WTC11 (cell line): ENCODE data around the gene TTLL9. TPM values are rescaled to one million over a fixed set of nuclear protein-coding genes. Genes with fewer than 3 reads are reported as not detected.

Source experiments
- ATAC-seq: fragments of 200-7000 bp; cut with Tn5 transposase; 2 replicates; pipeline ENCODE4 v1.10.0; 2021; ENCODE audit warnings: mild to moderate bottlenecking, moderate library complexity
- CTCF ChIA-PET: fragments of 300-600 bp; sonication (Branson Sonifier 250); formaldehyde crosslinking; loops from one replicate; lab custom pipeline; 2021; ENCODE audit warnings: antibody characterized with exemption; lab: Charles Lee
- POLR2A ChIA-PET: fragments of 350-600 bp; sonication (Branson Sonifier 250); formaldehyde crosslinking; loops from one replicate; lab custom pipeline; 2021; ENCODE audit warnings: antibody characterized with exemption; lab: Charles Lee
- DNase-seq: peaks from one replicate; pipeline ENCODE4 v3.0.0; 2021; ENCODE audit warnings: low spot score
- H3K27ac Mint-ChIP-seq: 2 replicates; pipeline ENCODE4 v1.8.0; 2021; ENCODE audit warnings: mixed read lengths
- H3K27me3 Mint-ChIP-seq: 2 replicates; pipeline ENCODE4 v1.8.0; 2021; ENCODE audit warnings: low read depth, mild to moderate bottlenecking, moderate library complexity, mixed read lengths
- H3K36me3 Mint-ChIP-seq: 2 replicates; pipeline ENCODE4 v1.8.0; 2021; ENCODE audit warnings: mixed read lengths
- H3K4me1 Mint-ChIP-seq: 2 replicates; pipeline ENCODE4 v1.8.0; 2022; ENCODE audit warnings: mixed read lengths
- H3K4me3 Mint-ChIP-seq: 2 replicates; pipeline ENCODE4 v1.8.0; 2021; ENCODE audit warnings: mild to moderate bottlenecking, moderate library complexity, mixed read lengths
- H3K9me3 Mint-ChIP-seq: 2 replicates; pipeline ENCODE4 v1.8.0; 2021; ENCODE audit warnings: mixed read lengths
- ATF6 ChIP-seq: sonication (generic); formaldehyde crosslinking; IDR thresholded peaks from 2 replicates; pipeline ENCODE4 v1.8.1; 2023; ENCODE audit warnings: mild to moderate bottlenecking, missing genetic modification reagents
- EMX1 ChIP-seq: fragments of 250-450 bp; sonication (Bioruptor Pico); IDR thresholded peaks from 2 replicates; pipeline ENCODE4 v1.8.0; 2021; ENCODE audit warnings: mild to moderate bottlenecking
- ERG ChIP-seq: fragments of 250-450 bp; sonication (Bioruptor Pico); IDR thresholded peaks from 2 replicates; pipeline ENCODE4 v1.8.0; 2021; ENCODE audit warnings: mild to moderate bottlenecking
- FOXJ3 ChIP-seq: sonication (generic); formaldehyde crosslinking; IDR thresholded peaks from 2 replicates; pipeline ENCODE4 v1.9.0; 2021; ENCODE audit warnings: missing genetic modification reagents, mild to moderate bottlenecking, borderline replicate concordance
- KAT7 ChIP-seq: sonication (generic); formaldehyde crosslinking; IDR thresholded peaks from 2 replicates; pipeline ENCODE4 v1.8.1; 2023; ENCODE audit warnings: missing genetic modification reagents, mild to moderate bottlenecking, borderline replicate concordance
- NFE2L1 ChIP-seq: sonication (generic); formaldehyde crosslinking; IDR thresholded peaks from 2 replicates; pipeline ENCODE4 v1.8.1; 2023; ENCODE audit warnings: missing genetic modification reagents
- PREB ChIP-seq: sonication (generic); formaldehyde crosslinking; IDR thresholded peaks from 2 replicates; pipeline ENCODE4 v1.8.1; 2022; ENCODE audit warnings: mild to moderate bottlenecking, missing genetic modification reagents, moderate library complexity, borderline replicate concordance
- RELA ChIP-seq: sonication (generic); formaldehyde crosslinking; IDR thresholded peaks from 2 replicates; pipeline ENCODE4 v1.8.1; 2022; ENCODE audit warnings: missing genetic modification reagents, mild to moderate bottlenecking, borderline replicate concordance
- USF1 ChIP-seq: sonication (generic); formaldehyde crosslinking; IDR thresholded peaks from 2 replicates; pipeline ENCODE4 v1.8.0; 2022; ENCODE audit warnings: mild to moderate bottlenecking, missing genetic modification reagents
- ZNF532 ChIP-seq: fragments of 250-450 bp; sonication (Bioruptor Pico); IDR thresholded peaks from 2 replicates; pipeline ENCODE4 v1.9.0; 2021; ENCODE audit warnings: mild to moderate bottlenecking, borderline replicate concordance
- total RNA-seq: library from RNA; stranded (reverse); gene quantifications from 3 replicates; pipeline ENCODE4 v1.2.3, GENCODE V29; 2021
- TF ChIP-seq, protein P1 (sequence below): sonication (generic); formaldehyde crosslinking; IDR thresholded peaks from 2 replicates; pipeline ENCODE4 v1.8.1; 2022; ENCODE audit warnings: missing genetic modification reagents, borderline replicate concordance
- TF ChIP-seq, protein P2 (sequence below): fragments of 250-450 bp; sonication (Bioruptor Pico); IDR thresholded peaks from 2 replicates; pipeline ENCODE4 v1.9.0; 2021; ENCODE audit warnings: moderate library complexity, mild to moderate bottlenecking, inconsistent platforms, borderline replicate concordance

Gene TTLL9
- total RNA-seq, 1 experiment from 2014 or later, result not detected

DNA sequence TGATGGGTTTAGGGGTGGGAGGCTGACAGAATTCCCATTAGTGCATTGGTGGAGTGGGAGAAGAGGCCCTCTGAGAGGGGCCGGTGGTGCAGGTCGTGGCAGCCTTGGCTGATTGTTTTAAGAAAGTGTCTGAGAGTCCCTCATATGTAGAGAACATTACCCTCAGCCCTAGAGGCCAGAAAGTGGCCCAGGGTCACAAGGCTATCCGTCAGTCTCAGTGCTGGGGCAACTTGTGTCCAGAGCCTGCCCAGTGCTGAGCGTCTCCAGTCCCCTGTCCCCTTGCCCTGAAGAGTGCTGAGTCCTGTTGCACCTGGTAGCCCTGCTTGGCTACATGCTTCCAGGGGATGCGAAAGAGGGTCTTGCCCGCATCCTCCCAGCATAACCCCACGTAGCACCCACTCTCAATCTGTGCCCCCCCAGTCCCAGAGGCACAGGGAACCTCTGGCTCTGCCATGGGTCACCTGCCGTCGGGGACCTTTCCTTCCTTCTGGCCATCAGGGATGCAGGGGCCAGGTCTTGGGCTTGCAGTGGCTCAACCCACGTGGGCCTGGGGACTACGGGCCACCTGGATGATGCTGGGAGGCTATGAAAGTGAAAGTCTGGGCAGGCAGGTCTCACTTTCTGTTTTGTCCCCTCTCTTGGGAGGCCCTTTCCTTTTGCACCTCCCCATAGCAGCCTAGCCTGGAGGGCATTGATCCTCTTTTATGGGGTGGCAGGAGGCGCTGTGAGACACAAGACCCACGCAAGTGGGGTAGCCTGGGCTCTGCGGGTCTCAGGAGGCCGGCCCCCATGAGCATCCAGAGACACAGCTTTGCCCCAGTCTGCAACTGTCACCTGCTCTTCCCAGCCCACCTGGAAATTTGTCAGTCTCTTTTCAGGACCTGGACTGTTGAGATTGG, 12.3 kb upstream of the TTLL9 start:
- Mint-ChIP-seq H3K27me3 (peaks cover 35% of the 10 kb centered on the region), H3K4me3 (no peak overlapping the region), H3K27ac (no peak overlapping the region), H3K4me1 (peaks cover 15% of the 10 kb centered on the region), H3K9me3 (no peaks in the 10 kb centered on the region), H3K36me3 (no peaks in the 10 kb centered on the region)
- DNase-seq (peak; percentile 8), ATAC-seq (no peak)
- ChIA-PET POLR2A (no interaction called here), CTCF (interaction anchor here (0.8 kb wide), 1 partner anchor 77 kb away, joined by 5 read pairs; no protein-coding TSS in a partner anchor)
- TF ChIP-seq FOXJ3 (CRISPR knock-in tag) (no peak), KAT7 (CRISPR knock-in tag) (no peak), ZNF532 (CRISPR knock-in tag) (no peak), ERG (no peak), PREB (no peak), NFE2L1 (CRISPR knock-in tag) (no peak), ATF6 (CRISPR knock-in tag) (no peak), RELA (CRISPR knock-in tag) (no peak), USF1 (CRISPR knock-in tag) (no peak), EMX1 (no peak)
- TF ChIP-seq, protein P1, sequence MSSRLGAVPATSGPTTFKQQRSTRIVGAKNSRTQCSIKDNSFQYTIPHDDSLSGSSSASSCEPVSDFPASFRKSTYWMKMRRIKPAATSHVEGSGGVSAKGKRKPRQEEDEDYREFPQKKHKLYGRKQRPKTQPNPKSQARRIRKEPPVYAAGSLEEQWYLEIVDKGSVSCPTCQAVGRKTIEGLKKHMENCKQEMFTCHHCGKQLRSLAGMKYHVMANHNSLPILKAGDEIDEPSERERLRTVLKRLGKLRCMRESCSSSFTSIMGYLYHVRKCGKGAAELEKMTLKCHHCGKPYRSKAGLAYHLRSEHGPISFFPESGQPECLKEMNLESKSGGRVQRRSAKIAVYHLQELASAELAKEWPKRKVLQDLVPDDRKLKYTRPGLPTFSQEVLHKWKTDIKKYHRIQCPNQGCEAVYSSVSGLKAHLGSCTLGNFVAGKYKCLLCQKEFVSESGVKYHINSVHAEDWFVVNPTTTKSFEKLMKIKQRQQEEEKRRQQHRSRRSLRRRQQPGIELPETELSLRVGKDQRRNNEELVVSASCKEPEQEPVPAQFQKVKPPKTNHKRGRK (CRISPR knock-in tag), result no peak
- TF ChIP-seq, protein P2, sequence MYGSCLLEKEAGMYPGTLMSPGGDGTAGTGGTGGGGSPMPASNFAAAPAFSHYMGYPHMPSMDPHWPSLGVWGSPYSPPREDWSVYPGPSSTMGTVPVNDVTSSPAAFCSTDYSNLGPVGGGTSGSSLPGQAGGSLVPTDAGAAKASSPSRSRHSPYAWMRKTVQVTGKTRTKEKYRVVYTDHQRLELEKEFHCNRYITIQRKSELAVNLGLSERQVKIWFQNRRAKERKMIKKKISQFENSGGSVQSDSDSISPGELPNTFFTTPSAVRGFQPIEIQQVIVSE (CRISPR knock-in tag), result no peak
